Camera-type eye (tissue), 1 donor: ENCODE data around the gene COX7C. TPM values are rescaled to one million over a fixed set of nuclear protein-coding genes. Genes with fewer than 3 reads are reported as not detected.

ENCODE experiments used
- total RNA-seq: library from RNA; depleted of rRNA; stranded (reverse); fragments of >200 nt; gene quantifications from one replicate; pipeline ENCODE4 v1.2.3, GENCODE V29; 2014

The COX7C gene, protein sequence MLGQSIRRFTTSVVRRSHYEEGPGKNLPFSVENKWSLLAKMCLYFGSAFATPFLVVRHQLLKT
- total RNA-seq: 266 TPM

DNA sequence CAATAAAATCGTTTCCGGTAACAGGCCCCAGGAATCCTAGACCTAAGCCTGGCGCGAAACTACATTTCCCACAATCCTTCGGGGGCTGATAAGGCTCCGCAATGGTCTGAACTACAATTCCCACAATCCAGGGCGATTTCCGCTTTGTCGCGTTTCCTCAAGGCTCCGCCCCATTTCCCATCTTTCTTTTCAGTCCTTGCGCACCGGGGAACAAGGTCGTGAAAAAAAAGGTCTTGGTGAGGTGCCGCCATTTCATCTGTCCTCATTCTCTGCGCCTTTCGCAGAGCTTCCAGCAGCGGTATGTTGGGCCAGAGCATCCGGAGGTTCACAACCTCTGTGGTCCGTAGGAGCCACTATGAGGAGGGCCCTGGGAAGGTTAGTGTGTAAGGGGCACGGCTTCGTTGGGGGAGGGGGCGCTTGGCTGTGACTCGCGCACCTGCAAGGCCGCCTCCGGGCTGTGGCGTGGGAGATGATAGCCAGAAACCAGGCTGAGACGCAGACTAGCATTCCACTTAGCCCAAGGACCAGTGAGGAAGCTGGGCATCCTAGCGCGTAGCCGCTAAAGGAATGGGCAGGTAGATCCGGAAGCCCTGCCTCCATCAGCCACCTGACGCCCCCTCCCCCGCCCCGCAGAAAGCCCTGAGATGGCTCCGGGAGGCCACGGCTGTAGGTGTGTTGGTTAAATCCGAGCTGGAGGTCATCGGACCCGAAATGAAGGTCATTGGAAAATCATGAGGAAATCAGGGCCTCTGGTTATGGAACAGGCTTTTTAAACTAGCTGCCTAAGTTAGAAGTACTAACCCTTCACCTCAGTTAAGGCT is at the start of gene COX7C:
Gene COX7C (plus strand): TSS at position 186 of the 821 bp plus-strand sequence. CDS start 115 bp downstream, at position 301.

